HT1080 (cell line): Measurements from ENCODE around the gene TRIM9. TPM values are rescaled to one million over a fixed set of nuclear protein-coding genes. Genes with fewer than 3 reads are reported as not detected.
A peak's percentile ranks its signal among the peaks of the same experiment; 100 is the strongest.
"Not testable (repeated sequence)": the region's sequence is repeated elsewhere in the genome, so short reads cannot be mapped to it uniquely, and the experiment has no call there.

Experiments
- DNase-seq: peaks from one replicate; pipeline ENCODE4 v3.0.0-alpha.2; 2015; ENCODE audit warnings: low read depth
- total RNA-seq: library from RNA; depleted of rRNA; stranded (reverse); fragments of >200 nt; shearing (Covaris generic); gene quantifications from 2 replicates; pipeline ENCODE4 v1.2.3, GENCODE V29; 2014

Gene TRIM9
- total RNA-seq, 1 experiment from 2014 or later = 1.8 TPM

DNA sequence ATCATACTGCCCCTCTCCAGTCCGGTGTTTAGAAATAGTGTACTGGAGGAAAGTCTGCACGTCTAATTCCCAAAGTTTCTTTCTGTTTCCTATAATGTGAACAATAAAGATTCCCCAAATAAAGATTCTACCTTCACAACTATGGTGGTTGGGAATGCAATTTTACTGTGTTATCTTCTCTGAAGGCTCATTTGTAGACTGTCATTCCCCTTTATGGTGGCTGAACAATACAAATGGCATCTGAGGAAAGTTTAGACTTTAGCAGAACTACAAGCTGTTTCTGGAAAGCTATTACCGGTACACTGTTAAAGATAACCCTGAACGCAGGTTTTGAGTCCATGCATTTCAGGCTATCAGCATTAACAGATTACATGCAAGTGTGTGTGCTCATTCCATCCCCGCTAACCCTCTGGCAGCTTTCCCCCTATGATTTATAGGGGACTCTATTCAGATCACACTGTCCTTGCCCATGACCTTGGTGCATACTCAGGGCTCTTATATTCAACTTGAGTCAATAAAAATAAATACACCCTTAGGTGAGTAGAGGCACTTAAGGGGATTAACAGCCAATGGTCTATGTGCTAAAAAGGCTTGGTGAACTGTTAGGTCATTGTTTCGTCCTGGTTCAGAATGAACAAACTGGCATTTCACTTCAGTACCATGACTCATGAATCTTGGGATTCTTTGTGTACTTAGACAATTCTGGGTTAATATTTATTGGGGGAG, 89.9 kb downstream of the TRIM9 start:
- peak; percentile 68 for DNase-seq

DNA sequence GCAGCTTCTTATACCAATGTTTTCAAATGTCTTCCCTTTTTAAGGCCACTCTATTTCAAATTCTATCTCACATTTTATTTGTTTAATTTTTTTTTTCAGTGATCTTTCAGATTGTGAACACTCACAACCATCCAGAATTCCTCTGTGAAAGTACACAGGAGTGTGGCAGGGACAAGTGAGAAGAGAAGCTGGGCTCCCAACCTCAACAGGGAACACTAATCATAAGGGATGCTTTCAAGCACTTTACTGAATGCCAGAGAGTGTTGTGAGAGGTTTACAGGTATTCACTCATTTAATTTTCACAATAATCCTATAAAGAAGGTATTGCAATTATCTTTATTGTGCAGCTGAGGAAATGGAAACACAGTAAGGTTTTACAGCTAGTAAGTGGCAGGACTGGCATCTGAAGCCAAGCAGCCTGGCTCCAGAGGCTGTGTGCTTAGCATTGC, 90.5 kb downstream of the TRIM9 start:
- no peak for DNase-seq

DNA sequence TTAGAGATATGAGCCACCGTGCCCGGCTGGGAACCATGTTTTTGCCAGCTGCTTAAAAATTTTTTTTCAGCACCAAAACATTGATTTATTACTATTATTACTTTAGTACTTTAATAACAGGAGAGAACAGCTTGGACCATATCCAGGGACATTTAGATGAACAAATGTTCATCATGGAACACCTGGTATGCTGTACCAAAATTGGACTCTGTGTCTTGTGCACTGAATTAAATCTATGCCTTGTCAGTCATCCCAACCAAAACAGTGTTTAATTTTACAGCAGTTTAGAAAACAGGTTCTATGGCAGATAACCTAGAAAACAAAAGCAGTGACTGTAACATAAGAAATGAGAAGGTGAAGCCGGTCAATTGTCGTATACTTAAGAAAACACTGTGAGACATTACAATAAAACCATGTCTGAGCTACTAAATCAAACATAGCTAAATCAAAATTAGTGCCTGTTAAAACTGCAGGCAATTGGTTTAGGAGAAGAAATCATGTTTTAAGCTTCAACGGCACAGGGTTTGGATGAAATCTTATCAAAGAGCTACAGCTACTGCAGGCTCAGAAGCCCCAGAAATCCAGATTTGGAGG, 92.4 kb downstream of the TRIM9 start:
- DNase-seq = no peak

DNA sequence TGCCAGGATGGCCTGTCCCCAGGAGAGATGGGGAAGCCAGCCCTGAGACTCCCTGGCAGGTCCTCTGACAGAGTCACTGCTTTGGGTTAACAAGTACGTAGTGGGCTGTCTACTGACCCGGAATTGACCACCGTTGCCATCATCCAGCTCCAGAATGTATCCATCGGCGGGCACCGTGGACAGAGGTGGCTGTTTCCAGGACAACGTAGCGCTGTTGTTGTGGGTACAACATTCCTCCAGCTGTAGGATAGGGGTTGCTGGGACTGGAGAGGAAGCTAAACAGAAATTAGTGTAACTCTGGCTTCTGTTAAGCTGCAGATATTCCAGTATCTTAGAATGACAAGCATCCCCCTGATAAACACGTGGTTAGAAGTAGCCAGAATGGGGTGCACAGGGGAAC, 94.3 kb downstream of the TRIM9 start:
- DNase-seq = no peak

DNA sequence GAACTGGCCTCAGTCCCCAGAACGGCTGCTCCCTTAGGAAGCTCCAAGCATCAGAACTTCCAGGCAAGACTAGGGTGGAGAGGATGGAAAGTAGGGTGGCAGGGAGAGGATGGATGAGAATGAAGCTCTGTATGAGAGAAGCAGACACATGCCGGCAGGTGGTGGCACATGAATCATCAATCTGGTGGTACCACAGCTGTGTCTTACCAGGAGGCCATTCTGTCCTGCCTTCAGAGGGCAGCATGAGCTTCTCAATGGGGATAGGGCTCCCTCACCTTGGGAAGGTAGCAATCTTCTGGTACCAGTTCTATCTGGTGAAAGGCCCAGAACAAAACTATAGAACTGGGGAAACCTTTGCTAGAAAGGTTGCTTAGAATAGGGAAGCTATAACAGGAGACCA, 95.2 kb downstream of the TRIM9 start:
- peak; percentile 41 for DNase-seq

DNA sequence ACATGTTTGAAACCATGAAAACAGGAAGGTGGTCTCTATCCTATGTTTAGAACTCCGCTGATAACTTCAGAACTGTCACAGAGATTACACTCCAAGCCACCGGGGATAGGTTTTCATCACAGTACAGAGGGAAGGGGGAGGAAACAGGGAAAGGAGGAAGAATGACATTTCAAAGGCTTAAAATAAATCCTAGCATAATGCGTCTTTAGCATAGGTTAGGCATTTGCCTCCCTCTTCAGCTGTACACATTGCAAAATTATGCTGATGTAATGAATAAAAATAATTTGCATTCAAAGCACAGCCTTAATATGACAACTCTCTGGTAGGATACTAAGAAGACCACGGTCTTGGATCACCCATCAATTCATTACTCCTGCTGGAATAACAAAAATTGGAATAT, 96.3 kb downstream of the TRIM9 start:
- DNase-seq = no peak

DNA sequence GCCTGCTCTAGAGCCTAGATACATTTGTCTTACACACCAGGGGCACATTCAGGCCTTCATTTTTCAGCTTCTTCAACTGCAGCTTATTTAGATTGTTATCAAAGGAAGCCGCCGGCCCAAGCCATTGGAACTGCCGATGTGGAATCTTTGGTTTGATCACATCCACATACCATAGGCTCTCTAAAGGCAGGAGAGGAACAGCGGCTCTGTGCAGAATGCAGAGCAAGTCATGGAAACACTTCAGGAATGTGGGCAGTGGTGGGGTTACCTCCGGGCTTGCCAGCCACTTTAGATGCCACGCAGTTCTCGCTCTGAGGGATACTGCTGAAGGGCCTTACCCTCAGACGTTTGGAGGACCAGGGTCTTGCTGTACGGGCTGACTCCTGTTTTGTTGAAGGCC, 97.2 kb downstream of the TRIM9 start:
- no peak for DNase-seq

DNA sequence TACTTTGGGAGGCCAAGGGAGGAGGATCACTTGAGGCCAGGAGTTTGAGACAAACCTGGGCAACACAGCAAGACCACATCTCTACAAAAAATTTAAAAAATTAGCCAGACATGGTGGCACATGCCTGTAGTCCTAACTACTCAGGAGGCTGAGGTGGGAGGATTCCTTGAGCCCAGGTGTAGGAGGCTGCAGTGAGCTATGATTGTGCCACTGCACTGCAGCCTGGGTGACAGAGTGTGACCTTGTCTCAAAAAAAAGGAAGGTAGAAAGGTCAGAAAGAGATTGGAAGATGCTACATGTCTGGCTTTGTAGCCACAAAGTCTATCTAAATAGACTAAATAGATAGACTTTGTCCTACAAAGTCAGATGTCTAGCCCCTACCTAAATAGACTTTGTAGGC, 100.7 kb downstream of the TRIM9 start:
- not testable (repeated sequence) for DNase-seq

DNA sequence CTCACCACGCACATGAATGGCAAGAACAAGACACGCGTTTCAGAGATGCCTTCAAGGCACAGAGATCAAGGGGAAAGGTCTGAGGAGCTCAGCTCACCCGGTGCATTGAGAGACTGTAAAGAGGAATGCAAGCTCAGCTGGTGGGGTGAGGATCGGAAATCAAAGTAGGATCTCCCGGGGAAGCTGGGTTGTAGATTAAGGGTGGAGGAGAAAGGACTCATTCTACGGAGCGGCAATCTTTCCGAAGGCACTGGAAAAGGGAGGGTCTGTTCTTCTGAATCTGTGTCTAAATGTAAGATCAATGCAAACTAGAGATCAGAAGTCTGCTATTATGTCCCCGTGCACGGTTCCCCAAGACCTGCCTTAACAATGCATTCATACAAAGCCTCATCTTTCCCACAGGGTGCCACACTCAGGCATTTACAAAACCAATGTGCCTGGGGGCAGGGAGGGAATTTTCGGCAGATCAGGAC, 109.0 kb downstream of the TRIM9 start:
- DNase-seq = no peak

DNA sequence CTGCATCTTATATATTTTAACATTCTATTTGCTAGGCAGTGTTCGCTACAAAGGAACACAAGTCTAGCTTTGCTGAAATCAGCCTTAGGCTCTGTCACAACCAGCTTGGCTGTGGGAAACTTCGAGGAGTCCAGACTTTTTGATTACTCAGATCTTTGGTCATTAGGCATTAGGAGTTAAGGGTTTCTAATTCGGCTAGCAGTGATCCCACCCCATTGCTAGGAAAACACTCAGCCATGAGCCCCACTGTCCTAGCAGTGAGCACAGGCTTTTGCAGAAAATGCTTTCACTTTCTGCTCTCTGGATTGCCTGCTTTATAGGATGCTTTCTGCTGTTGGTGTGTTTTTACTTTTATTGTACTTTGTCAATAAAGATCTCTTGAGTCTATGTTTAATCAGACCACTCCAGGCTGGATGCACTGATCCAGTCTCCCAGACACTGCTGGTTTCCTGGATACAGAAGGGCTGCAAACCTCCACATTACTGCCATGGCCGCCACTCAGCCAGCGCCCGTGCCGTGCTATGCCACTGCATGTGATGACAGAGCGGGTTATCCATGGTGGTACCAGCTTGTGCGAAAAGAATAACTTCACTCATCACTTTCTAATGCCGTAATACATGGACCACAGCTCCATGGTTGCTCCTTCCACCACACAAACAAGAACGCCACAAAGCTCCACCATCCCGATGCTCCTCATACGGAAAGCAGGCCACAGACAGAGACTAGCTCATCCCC, 109.6 kb downstream of the TRIM9 start:
- no peak for DNase-seq

DNA sequence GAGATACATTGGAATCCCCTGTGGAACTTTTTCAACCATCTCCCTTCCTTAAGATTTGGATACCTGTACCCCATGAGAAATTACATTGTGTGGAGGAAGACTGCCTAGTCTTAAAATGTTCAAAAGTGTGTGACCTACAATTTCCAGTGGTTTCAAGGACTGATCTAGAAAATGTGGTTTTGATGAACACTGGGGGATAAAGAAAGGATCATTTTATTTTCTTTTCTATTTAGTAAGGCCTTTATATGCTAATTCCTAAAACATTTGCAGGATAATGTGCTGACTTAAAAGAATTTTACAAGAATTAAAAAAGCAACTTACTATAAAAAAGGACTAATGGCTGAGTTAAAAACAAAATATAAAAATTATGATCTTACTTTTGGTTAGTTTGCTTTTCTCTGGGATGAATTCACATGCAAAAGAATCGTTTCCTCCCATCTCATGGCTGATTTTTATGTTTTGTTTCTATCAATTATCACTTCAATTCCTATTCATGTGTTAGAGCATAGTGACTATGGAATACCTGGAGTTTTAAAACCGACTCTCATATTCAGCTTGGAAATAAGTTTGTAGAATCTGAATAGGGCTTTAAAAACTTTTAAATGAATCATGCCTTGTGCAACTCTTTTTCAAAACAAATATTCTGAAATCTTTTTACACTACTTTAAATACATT, 110.7 kb downstream of the TRIM9 start:
- no peak for DNase-seq

DNA sequence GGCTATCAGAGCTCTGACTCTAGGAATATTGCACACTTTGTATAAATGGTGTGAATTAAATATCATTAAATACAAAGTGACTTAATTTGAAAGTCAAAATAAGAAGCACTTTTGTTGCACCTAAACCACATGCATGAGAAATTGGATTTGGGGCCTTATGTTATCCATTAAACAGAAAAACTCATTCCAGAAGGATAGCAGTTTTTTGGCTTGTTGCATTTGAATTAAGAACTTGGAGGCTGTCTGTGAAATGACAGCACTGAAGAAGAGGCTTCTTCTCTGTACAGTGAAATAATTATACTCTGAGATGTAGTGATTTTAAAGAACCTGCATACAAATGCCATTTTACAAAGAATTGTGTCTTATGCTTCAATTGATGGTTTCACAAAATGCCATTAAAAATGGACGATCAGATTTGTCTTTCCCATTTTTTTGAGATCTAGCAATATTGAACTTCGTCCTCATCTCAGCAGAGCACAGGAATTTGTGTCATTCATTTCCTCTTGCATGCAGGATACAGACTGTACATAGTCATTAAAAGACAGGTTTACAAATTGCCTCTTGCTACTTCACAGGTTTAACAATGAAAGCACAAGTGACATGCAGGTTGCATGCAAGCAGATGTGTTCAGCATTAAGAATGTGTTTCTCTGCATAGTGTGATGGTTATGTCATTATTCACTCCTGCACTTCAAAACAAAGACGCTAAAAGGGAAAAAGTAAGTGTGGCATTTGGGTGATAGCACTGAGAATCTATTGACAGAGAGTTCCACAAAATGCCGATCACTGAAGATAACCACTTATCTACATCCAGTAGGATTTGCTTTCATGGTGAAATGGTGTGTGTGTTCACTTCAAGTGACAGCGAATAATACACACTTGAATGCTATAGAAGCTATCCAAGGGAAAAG, 114.7 kb downstream of the TRIM9 start:
- DNase-seq = no peak

DNA sequence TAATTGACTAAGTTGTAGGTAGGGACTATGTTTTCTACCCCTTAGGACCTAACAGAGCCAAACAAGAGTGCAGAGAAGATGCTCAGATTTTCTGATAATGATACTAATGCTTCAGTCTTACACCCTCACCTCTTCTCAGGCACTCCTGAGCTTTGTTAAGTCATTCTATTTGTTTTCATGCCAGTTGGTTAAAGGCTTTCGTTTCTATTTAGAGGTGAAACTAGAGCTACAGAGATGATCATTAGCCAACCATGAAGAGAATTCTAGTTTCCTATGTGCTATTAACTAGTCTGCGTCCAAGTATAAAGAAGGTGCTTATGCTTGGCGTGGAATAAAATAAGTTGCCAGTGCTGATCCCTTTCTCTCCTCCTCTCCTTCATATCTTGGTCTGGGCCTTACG, 116.0 kb downstream of the TRIM9 start:
- no peak for DNase-seq

DNA sequence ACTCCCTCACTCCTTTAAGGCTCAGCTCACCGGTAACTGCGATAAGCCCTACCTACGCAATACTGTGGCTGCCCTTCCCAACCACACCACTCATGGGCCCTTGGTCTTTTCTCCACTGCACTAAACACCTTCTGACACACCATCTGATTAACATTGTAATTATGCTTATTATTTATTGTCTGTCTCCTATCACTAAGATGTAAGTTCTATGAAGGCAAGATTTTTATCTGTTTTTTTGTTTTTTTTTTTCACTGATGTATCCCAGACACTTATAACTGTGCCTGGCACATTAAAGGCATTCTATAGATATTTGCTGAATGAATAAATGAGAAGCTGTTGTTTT, 116.4 kb downstream of the TRIM9 start:
- no peak for DNase-seq

DNA sequence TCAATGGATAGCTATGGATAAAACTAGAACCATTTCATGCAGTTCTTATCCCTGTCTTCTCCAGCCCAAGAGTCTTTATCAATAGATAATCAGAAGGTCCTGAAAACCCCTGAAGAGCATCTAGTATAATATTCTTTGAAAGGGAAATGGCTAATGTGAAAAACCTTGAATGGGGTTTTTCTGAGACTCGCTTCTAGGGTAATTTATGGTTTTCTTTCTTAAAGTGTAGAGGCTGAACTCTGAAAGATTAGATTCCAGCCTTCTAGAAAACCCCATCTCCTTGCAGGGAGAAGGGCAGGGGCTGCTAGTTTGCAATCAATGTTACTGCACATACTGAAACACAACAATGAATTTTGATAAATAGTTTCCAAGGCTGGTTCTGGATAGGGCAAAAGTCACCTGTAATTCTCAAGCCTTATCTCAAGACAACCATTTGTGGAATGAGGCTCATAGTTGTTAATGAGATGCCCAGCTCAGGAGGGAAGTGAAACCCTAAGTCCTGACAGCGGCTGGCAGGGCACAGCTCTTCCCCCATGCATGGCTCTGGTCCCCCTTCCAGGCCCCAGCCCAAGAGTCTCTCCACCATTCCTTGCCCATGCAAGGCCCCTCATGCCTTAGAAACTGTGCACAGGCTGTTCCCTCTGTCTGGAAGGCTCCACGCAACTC, 116.9 kb downstream of the TRIM9 start:
- DNase-seq = no peak

DNA sequence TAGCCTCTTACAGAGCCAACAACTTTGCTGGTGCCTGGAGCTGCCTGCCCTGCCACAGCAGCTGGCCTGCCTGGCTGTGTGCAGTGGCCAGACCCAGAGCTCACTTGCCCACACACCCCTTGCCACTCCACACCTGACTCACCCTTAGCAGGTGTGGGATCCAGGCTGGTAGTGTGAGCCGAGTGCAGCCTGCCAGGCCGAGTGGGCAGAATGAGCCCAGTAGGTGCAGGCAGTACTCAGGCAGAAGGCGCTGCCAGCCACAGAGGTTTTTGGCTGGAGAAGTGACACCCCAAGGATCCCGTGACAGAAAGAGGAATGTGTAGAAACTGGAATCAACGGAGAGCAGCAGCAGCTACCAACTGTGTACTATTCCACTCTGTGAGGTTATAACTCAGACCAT, 120.8 kb downstream of the TRIM9 start:
- no peak for DNase-seq

DNA sequence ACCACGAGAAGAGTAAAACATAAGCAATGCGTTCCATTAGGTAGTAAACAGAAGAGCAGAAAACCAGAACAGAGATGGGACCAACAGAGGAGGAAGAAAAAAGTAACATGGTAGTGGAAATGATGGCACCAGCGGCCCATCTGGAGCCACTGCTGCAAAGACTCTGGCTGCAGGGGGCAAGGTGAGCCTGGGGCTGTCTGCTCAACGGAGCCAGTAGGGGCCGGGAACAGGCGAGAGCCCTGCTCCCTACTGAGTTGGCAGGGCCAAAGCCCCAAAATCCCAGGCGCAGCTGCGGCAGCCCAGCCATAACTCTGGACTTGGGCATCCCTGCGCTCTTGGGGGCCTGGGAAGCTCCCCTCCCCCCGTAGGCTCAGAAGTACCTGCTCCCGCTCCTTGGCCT, 122.2 kb downstream of the TRIM9 start:
- DNase-seq = no peak

DNA sequence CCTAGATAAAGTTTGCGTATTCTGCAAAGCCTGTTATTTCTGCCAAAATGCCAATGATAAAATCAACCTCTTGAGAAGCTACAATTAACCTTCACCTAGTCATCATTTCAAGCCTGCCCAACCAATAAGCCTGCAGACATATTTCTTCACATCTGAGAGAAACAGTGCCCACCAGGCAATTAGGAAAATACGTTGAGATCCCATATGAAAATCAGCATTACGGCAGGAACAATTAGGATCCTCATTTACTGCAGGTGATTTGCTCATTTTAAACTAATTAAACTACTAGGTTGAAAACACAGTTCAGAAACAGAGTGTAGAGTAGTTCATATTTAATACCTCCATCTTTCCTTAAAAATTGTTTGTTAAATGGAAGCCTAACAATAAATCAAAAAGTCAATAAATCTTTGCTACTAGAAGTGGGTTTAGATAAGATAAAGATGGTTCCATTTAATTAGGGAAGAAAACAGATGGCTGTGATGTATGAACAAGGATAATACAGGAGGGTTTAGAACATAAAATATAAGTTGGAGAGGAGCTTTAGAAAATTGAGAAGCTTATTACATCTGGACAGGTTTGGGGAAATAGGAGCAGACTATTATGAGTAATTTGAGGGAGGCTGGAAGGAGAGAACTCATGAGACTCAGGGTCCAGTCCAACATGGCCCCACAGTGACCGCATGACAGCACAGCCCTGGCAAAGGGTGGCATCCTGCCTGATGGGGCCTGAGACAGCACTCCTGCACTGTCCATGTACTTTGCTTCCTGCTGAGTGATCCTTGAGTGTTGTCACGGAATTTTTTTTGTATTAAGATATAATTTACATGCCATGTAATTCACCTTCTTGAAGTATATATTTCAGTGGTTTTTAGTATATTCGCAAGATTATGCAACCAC, 123.8 kb downstream of the TRIM9 start:
- no peak for DNase-seq

DNA sequence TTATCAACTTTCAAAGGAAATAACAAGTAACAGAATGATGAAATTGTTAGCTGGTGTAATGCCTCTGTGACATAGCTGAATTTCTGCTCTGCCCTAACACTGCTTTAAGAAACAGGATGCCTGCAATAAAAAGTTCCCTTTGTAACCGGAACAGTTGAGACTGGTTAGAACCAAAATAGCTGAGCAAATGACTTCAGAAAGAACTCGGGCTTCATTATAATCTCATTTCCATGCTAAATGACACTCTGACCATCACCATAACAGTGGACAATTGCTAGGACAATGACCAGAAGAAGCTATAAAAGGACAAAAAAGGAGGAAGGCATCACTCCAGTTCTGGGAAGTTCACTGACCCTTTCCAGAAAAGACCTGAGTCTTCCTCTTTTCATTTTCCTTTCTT, 127.1 kb downstream of the TRIM9 start:
- no peak for DNase-seq
